HEK293 (cell line): ENCODE results near the gene MDP1.

Source experiments
- CTCF ChIA-PET: fragments of 350-600 bp; formaldehyde crosslinking; extraction: SDS; loops from one replicate; lab custom pipeline; 2021; ENCODE audit warnings: antibody characterized with exemption; lab: Yijun Ruan, JAX
- POLR2A ChIA-PET: fragments of 300-600 bp; formaldehyde crosslinking; extraction: SDS; loops from one replicate; lab custom pipeline; 2020; ENCODE audit warnings: antibody characterized with exemption, inconsistent platforms; lab: Yijun Ruan, JAX
- H3K27ac ChIP-seq: fragments of 200-500 bp; sonication (Bioruptor generic); 2 replicates; pipeline ENCODE4 v1.5.1; 2014; ENCODE audit warnings: low read depth, low read length, control low read depth, inconsistent platforms; ENCODE audit errors: extremely low read depth
- H3K36me3 ChIP-seq, 2 experiments: fragments of 200-500 bp in 1 of 2; sonication (Bioruptor generic) in 1 of 2; 1 replicate in 1 of 2; 2 replicates in 1 of 2; pipeline ENCODE4 v1.5.1; 2014 to 2017; ENCODE audit warnings: inconsistent platforms in 2 of 2, low read length in 2 of 2; ENCODE audit not compliant: control insufficient read depth in 2 of 2, insufficient read depth in 1 of 2
- H3K4me1 ChIP-seq: fragments of 200-500 bp; sonication (Bioruptor generic); 2 replicates; pipeline ENCODE4 v1.5.1; 2014; ENCODE audit warnings: mild to moderate bottlenecking, low read length, inconsistent platforms; ENCODE audit not compliant: control insufficient read depth, insufficient read depth
- H3K4me3 ChIP-seq: 2 replicates; pipeline ENCODE4 v1.5.1; 2011; ENCODE audit warnings: low read depth, mild to moderate bottlenecking, control low read depth, low read length, moderate library complexity
- H3K9me3 ChIP-seq: fragments of 200-500 bp; sonication (Bioruptor generic); 2 replicates; pipeline ENCODE4 v1.5.1; 2014; ENCODE audit warnings: low read depth, low read length, inconsistent platforms; ENCODE audit not compliant: control insufficient read depth, insufficient read depth
- GLIS1 ChIP-seq: fragments of 450-650 bp; formaldehyde crosslinking; IDR thresholded peaks from 2 replicates; pipeline ENCODE4 v1.5.1; 2016; ENCODE audit warnings: missing biosample characterization, missing genetic modification characterization
- KLF16 ChIP-seq: fragments of 450-650 bp; formaldehyde crosslinking; IDR thresholded peaks from 2 replicates; pipeline ENCODE4 v1.5.1; 2017; ENCODE audit warnings: missing biosample characterization, missing genetic modification characterization
- PRDM10 ChIP-seq: fragments of 450-650 bp; formaldehyde crosslinking; IDR thresholded peaks from 2 replicates; pipeline ENCODE4 v1.5.1; 2016; ENCODE audit warnings: missing biosample characterization, missing genetic modification characterization
- SP7 ChIP-seq: fragments of 450-650 bp; formaldehyde crosslinking; IDR thresholded peaks from 2 replicates; pipeline ENCODE4 v1.5.1; 2016; ENCODE audit warnings: missing biosample characterization, missing genetic modification characterization
- ZBTB6 ChIP-seq: fragments of 450-650 bp; formaldehyde crosslinking; IDR thresholded peaks from 2 replicates; pipeline ENCODE4 v1.5.1; 2017; ENCODE audit warnings: missing biosample characterization, missing genetic modification characterization
- ZNF132 ChIP-seq: fragments of 450-650 bp; formaldehyde crosslinking; IDR thresholded peaks from 2 replicates; pipeline ENCODE4 v1.5.1; 2017; ENCODE audit warnings: missing biosample characterization, missing genetic modification characterization, borderline replicate concordance
- ZNF155 ChIP-seq: fragments of 450-650 bp; formaldehyde crosslinking; IDR thresholded peaks from 2 replicates; pipeline ENCODE4 v1.5.1; 2016; ENCODE audit warnings: missing biosample characterization, missing genetic modification characterization
- ZNF2 ChIP-seq: fragments of 450-650 bp; formaldehyde crosslinking; IDR thresholded peaks from 2 replicates; pipeline ENCODE4 v1.5.1; 2016; ENCODE audit warnings: missing biosample characterization, missing genetic modification characterization
- ZNF221 ChIP-seq: fragments of 450-650 bp; formaldehyde crosslinking; IDR thresholded peaks from 2 replicates; pipeline ENCODE4 v1.5.1; 2017; ENCODE audit warnings: missing biosample characterization, missing genetic modification characterization, borderline replicate concordance
- ZNF223 ChIP-seq: fragments of 450-650 bp; formaldehyde crosslinking; IDR thresholded peaks from 2 replicates; pipeline ENCODE4 v1.5.1; 2016; ENCODE audit warnings: missing biosample characterization, missing genetic modification characterization
- ZNF280D ChIP-seq: fragments of 450-650 bp; formaldehyde crosslinking; IDR thresholded peaks from 2 replicates; pipeline ENCODE4 v1.5.1; 2016; ENCODE audit warnings: missing biosample characterization, missing genetic modification characterization
- ZNF473 ChIP-seq: fragments of 450-650 bp; formaldehyde crosslinking; IDR thresholded peaks from 2 replicates; pipeline ENCODE4 v1.5.1; 2017; ENCODE audit warnings: missing biosample characterization, missing genetic modification characterization
- ZNF514 ChIP-seq: fragments of 450-650 bp; formaldehyde crosslinking; IDR thresholded peaks from 2 replicates; pipeline ENCODE4 v1.5.1; 2016; ENCODE audit warnings: missing biosample characterization, missing genetic modification characterization
- ZNF521 ChIP-seq: fragments of 450-650 bp; formaldehyde crosslinking; IDR thresholded peaks from 2 replicates; pipeline ENCODE4 v1.5.1; 2017; ENCODE audit warnings: missing biosample characterization, mild to moderate bottlenecking, missing genetic modification characterization
- ZNF837 ChIP-seq: fragments of 450-650 bp; formaldehyde crosslinking; IDR thresholded peaks from 2 replicates; pipeline ENCODE4 v1.5.1; 2016; ENCODE audit warnings: missing biosample characterization, missing genetic modification characterization

The MDP1 gene

GRCh38 chr14:24240110-24240918 is 24.4 kb upstream of the MDP1 start:
- H3K4me1 ChIP-seq: no peaks in the 10 kb centered on the region
- H3K9me3 ChIP-seq: no peaks in the 10 kb centered on the region
- peaks cover 13 to 61% of the 10 kb centered on the region in 2 experiments; a peak in 2 of 3 replicates for H3K36me3 ChIP-seq
- H3K27ac ChIP-seq: no peak overlapping the region
- POLR2A ChIA-PET: interaction anchor here (0.9 kb wide), 1 partner anchor 31 kb away, joined by 3 read pairs; the partner anchor contains the start of gene RABGGTA
- CTCF ChIA-PET: interaction anchor here (0.6 to 7.2 kb wide), 6 partner anchors 32 to 191 kb away, joined by 3 to 133 read pairs (median 24); partner anchors contain the start of genes CBLN3, CIDEB, DHRS1 and KHNYN
- peak; percentile 67; the same call in 1 of the 2 replicates for TF ChIP-seq GLIS1 (tag by site-specific recombination)
- no peak for TF ChIP-seq ZNF132
- no peak overlapping the region for H3K4me3 ChIP-seq

DNA sequence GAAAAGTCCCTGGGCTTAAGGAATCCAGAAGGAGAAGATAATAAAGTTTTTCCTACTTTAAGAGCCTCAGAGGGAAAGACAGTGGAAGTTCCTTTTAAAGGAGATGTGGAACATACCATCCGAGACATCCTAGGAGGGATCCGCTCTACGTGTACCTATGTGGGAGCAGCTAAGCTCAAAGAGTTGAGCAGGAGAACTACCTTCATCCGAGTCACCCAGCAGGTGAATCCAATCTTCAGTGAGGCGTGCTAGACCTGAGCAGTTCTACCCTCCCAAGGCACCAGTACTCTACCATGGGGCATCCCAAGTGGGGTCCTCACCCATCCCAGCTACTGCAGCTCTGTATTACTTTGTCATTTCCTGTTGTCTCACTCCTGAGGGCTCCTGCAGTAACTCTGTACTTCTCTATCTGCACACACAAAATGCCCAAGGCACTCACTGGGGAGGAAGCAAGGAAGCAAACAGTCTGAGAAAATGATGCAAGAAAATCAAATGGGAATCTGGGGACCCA is 22.7 kb upstream of the MDP1 start:
- Histone ChIP-seq H3K9me3 (no peaks in the 10 kb centered on the region), H3K4me3 (no peak overlapping the region), H3K4me1 (peaks cover 2% of the 10 kb centered on the region; the same call in 1 of the 2 replicates), H3K36me3 (peaks cover 13 to 74% of the 10 kb centered on the region in 2 experiments; a peak in 2 of 3 replicates), H3K27ac (no peak overlapping the region)
- TF ChIP-seq ZNF155 (tag by site-specific recombination): no peak
- peak; percentile 86 for TF ChIP-seq PRDM10 (tag by site-specific recombination)
- POLR2A ChIA-PET: interaction anchor here (0.8 to 1.7 kb wide), 4 partner anchors 23 to 97 kb away, joined by 3 to 6 read pairs (median 4); partner anchors contain the start of genes EMC9, MDP1 and RABGGTA
- CTCF ChIA-PET: interaction anchor here (0.6 to 2.4 kb wide), 5 partner anchors 42 to 193 kb away, joined by 5 to 15 read pairs (median 5); partner anchors contain the start of genes CIDEB, DHRS1 and NOP9

DNA sequence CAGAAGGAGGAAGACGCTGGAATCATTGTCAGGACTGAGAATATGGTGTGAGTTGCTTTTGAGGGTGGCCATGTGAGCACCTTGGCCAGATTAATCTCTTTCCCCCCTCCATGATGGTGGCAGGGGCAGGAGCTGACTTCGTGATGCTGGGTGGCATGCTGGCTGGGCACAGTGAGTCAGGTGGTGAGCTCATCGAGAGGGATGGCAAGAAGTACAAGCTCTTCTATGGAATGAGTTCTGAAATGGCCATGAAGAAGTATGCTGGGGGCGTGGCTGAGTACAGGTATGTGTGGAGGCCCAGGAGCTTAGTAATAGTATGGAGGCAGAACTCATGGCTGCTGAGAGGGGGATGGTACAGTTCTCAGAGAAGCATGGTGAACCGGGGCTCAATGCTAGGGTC is 22.3 kb upstream of the MDP1 start:
- Histone ChIP-seq H3K27ac (no peak overlapping the region), H3K4me1 (peaks cover 7% of the 10 kb centered on the region), H3K9me3 (no peaks in the 10 kb centered on the region), H3K4me3 (no peak overlapping the region)
- ChIA-PET POLR2A (interaction anchor here (0.5 to 1.7 kb wide), 4 partner anchors 9 to 97 kb away, joined by 3 to 6 read pairs (median 4); partner anchors contain the start of genes EMC9, MDP1 and RABGGTA), CTCF (interaction anchor here (1.3 to 2.4 kb wide), 3 partner anchors 59 to 70 kb away, joined by 5 to 15 read pairs (median 6); partner anchors contain the start of genes CIDEB, DHRS1 and NOP9)
- TF ChIP-seq ZNF521 (tag by site-specific recombination): no peak
- TF ChIP-seq ZNF473 (tag by site-specific recombination): no peak
- TF ChIP-seq KLF16 (tag by site-specific recombination): no peak
- TF ChIP-seq ZNF514 (tag by site-specific recombination): no peak
- TF ChIP-seq, all 188 proteins: peak for 0
- peaks cover 13 to 74% of the 10 kb centered on the region in 2 experiments; a peak in 2 of 3 replicates for H3K36me3 ChIP-seq

DNA sequence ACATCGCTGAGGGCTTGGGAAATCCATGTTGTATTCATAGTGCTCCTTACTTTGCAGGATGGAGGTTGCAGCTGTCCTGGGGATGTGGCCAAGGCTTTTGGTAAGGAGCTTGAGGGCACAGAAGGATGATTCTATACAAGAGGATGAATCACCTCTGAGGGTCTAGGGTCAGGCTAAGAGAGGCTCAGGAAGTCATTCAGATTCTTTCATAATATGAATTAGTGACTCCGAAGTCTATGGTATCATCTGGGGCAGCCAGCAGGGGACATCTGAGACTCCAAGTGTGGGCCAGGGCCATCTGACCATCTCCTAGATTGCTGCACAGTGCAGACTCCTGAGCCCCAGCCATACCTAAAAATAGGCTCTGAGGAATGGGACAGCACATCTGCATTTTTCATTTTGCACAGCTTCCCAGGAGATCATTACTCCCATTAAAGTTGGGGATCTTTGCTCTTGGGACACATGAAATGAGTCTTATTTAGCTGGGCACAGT is 21.6 kb upstream of the MDP1 start:
- ChIA-PET CTCF (interaction anchor here (1.3 to 2.9 kb wide), 4 partner anchors 60 to 70 kb away, joined by 5 to 20 read pairs (median 10); partner anchors contain the start of genes CIDEB, DHRS1 and NOP9), POLR2A (interaction anchor here (0.5 to 1.7 kb wide), 5 partner anchors 9 to 96 kb away, joined by 3 to 6 read pairs (median 4); partner anchors contain the start of genes CHMP4A, EMC9, MDP1 and RABGGTA)
- H3K4me1 ChIP-seq: peaks cover 7% of the 10 kb centered on the region
- no peaks in the 10 kb centered on the region for H3K9me3 ChIP-seq
- H3K36me3 ChIP-seq: peaks cover 13 to 74% of the 10 kb centered on the region in 2 experiments; a peak in 2 of 3 replicates
- no peak overlapping the region for H3K4me3 ChIP-seq
- H3K27ac ChIP-seq: no peak overlapping the region
- no peak for TF ChIP-seq ZNF837
- no peak for TF ChIP-seq ZNF2 (tag by site-specific recombination)
- TF ChIP-seq ZNF221 (tag by site-specific recombination): no peak
- no peak for TF ChIP-seq SP7 (tag by site-specific recombination)
- no peak for TF ChIP-seq ZNF223 (tag by site-specific recombination)
- no peak for TF ChIP-seq ZBTB6 (tag by site-specific recombination)
- TF ChIP-seq ZNF280D (tag by site-specific recombination): no peak
